Ramos (cell line): Measurements from ENCODE around the gene IFT74.

Experiments used
- in situ Hi-C: fragments of 300-500 bp; cut with MboI; formaldehyde crosslinking; loops from one replicate; pipeline ENCODE4 v1.14.3; 2022; ENCODE audit warnings: low sequenced_read_pairs; ENCODE audit not compliant: unreplicated experiment

Gene IFT74

DNA sequence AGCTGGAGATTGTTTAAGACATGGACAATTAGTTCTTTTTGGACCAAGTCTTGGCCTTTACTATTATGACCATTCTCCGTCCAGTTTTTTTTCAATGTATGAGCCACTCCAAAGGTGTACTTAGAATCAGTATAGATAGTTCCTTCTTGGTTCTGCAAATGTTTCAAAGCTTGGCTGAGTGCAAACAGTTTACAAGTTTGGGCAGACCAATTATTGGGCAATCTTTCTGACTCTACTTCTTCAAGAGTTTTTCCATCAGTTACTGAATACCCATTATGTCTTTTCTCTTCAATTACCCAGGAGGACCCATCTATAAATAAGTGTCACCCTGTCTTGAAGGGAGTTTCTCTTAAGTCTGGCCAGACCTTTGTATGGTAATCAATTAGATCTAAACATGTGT, 15.5 kb downstream of the IFT74 start:
- in situ Hi-C loops = no loop called here

GRCh38 chr9:26973989-26974388, 17.8 kb downstream of the IFT74 start:
- in situ Hi-C loops = no loop called here

DNA sequence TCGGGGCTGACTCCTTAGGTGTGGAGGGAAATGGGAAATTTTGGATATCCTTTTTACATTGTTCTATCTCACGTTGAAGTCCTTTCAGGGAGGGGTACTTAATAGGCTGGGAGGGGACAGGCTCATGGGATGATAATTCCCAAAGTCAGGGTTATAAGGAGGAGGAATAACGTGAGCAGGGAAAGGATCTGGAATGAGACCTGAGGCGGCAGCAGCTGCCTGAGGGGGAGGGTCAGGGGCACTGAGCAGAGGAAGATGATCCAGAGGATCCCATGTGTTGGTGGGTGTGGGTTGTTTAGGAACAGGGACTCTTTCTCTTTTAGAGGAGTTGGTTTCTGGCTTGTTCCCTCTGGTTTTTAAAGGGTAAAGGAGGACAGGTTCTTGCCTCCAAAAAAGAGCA, 18.7 kb downstream of the IFT74 start:
- in situ Hi-C loops = loop anchor here (25.0 kb wide), 1 partner anchor 238 kb away; no protein-coding TSS in a partner anchor

GRCh38 chr9:26975728-26976707, 19.8 kb downstream of the IFT74 start:
- in situ Hi-C loops = loop anchor here (25.0 kb wide), 1 partner anchor 239 kb away; no protein-coding TSS in a partner anchor

- in situ Hi-C loops = loop anchor here (25.0 kb wide), 1 partner anchor 246 kb away; no protein-coding TSS in a partner anchor
These were observed 27.1 kb downstream of the IFT74 start for GRCh38 chr9:26983340-26983739.

DNA sequence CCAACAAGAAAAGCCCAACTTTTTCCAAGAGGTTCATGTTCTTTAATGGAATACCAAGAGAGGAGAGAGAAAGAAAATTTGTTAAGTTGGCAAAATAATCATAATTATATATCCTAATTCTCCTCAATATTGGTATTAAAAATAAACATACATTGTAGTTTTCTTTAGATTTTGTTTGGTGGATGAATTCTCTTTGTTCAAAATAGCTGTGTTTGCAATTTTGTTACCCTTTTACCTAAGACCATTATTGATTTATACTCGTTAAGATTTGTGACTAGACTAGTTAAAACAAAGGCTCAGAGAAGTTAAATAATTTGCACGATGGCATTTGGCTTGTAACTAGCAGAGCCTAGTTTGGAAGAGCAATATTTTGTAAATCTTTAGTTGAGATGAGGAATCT, 39.6 kb downstream of the IFT74 start:
- in situ Hi-C loops = loop anchor here (25.0 kb wide), 1 partner anchor 259 kb away; no protein-coding TSS in a partner anchor

DNA sequence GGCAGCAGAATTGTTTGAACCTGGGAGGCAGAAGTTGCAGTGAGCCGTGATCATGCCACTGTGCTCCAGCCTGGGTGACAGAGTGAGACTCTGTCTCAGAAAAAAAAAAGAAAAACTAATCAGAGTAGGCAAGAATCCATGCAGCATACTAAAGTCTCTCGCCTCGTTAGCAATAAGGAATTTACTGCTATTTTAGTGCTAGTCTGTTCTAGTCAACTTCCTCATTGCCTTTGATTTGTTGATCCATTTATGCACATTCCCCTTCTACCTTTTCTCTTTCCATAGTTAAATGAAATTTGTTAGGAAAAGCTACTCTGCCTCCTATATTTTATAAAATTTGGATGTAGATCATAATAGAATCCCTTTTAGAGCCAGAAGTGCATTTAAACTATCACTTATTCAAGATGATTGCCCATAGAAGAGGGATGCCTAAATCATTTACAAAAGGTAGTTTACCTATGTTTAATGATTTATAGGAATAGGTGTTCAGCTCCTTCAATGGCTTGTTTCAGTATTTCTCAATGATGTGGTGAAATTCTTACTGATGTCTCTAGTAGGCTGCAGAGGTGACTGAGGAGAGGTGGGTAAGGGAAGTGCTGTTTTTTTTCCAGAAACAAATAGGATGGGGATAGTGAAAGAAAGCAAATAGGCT, 47.3 kb downstream of the IFT74 start:
- in situ Hi-C loops = no loop called here

DNA sequence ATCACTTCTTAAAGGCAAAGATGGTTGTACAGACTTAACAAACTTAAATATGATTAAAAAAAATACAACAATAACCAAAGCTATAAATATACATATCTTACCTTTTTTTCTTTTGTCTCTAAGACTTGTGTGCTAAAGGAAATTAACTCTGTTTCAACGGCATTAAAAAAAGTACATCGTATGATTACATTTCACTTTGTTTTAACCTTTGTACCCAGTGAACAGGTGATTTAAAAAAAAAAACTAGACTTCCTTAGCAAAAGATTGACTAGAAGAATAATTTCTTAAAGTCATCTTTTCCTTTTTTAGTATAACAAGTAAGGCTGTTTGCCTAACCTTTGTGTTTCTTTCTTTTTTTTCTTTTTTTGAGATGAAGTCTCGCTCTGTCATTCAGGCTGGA, 49.3 kb downstream of the IFT74 start, which contains the start of gene LRRC19:
LRRC19 (minus strand) TSS at position 182 of the 400 bp plus-strand sequence. CDS start 5,978 bp downstream, outside the sequence.
- in situ Hi-C loops = no loop called here

DNA sequence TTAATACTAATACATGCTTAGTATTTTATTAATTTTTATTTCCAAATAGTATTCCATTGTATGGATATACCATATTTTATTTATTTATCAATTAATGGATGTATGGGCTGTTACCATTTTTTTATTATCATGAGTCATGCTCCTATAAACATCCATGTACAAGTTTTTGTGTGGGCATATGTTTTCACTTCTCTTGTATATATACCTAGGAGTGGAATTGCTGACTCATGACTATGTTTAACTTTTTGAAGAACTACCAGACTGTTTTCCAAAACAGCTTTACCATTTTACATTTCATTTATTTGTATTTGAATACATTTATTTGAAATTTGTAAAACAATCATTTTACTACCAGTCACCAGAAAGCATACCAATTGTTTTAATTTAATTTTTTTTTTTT, 63.4 kb downstream of the IFT74 start:
- in situ Hi-C loops = no loop called here

- in situ Hi-C loops = no loop called here
These were observed 66.7 kb downstream of the IFT74 start for GRCh38 chr9:27022920-27023319.

DNA sequence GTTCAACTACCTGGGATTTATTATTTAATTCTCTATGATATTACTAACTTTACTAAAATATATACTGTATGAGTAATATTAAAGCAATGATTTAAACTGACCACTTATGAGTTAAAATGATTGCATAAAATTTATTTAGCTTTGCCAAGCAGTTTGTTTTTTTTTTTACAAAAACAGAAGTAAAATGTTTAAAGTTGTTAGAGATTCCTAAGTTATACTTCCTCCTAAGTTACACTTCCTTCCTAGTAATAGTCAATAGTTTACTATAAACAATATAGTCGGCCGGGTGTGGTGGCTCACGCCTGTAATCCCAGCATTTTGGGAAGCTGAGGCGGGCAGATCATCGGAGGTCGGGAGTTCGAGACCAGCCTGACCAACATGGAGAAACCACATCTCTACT, 73.0 kb downstream of the IFT74 start:
- in situ Hi-C loops = loop anchor here (25.0 kb wide), 1 partner anchor 258 kb away; the partner anchor contains the start of gene EQTN

DNA sequence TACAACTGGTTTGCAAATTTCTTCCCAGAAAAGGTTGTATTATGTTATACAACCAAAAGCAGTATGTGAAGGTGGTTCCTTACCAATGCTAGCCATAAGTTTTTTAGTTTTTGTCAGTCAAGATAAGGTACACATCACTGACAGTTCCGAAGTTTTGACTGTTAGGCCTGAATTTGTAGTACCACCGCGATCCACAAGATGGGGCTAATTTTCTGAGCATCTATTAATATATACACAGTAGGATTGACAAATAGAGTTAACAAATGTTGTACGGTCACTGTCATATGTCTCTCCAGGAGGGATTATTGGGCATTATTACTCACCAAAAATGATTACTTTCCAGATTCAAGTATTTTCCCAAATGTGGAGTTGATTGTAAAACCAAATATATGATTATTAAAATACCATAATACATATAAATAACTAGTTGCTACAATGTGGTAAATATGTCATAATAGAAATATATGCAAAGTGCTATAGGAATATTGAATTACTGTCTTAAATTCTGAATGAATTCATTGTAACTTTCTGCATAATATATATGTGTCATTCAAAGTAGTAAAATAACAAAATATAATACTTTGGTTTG, 77.7 kb downstream of the IFT74 start:
- in situ Hi-C loops = loop anchor here (25.0 kb wide), 1 partner anchor 253 kb away; the partner anchor contains the start of gene EQTN

GRCh38 chr9:27037499-27037898, 81.3 kb downstream of the IFT74 start:
- in situ Hi-C loops = loop anchor here (25.0 kb wide), 1 partner anchor 250 kb away; the partner anchor contains the start of gene EQTN

DNA sequence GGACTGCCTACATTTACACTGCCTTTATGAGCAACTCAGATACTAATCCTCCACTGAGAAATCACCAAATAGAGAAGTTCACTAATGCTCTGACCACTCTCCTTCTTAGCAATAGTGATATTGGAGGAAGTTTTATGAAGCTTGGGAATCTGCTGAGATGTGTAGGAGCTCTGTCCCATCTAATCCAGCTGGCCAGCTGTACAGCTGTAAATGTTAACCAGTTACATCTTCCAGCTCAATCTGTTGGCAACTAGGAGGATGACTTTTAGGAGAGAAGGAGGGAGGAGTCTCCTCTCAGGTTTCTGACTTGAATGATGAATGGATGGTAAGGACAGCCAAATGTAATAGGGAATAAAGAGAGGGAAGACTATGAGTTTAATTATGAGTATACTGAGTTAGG, 85.5 kb downstream of the IFT74 start:
- in situ Hi-C loops = loop anchor here (25.0 kb wide), 1 partner anchor 246 kb away; the partner anchor contains the start of gene EQTN

GRCh38 chr9:27042476-27042875, 86.3 kb downstream of the IFT74 start:
- in situ Hi-C loops = loop anchor here (25.0 kb wide), 1 partner anchor 245 kb away; the partner anchor contains the start of gene EQTN

DNA sequence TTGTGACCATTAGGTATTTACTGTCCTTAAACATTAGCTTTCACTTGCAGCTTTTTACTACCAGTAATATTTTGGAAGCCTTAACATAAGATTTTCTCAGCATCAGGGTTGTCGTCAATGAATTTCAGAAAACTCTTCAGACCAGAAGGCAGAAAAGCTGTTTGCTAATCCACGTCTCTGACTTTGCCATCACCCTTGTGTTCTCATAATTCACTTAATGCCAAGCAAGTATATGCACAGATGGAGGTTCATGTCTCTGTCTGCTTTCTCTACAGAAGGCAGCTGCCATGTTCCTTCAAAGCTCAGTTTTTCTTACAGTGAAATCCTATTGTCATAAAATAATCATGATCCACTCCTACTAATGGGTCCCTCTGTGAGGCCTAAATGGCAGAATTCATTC, 87.0 kb downstream of the IFT74 start:
- in situ Hi-C loops = loop anchor here (25.0 kb wide), 1 partner anchor 244 kb away; the partner anchor contains the start of gene EQTN

- in situ Hi-C loops = loop anchor here (25.0 kb wide), 1 partner anchor 240 kb away; the partner anchor contains the start of gene EQTN
These were observed 90.9 kb downstream of the IFT74 start for GRCh38 chr9:27047136-27047535.

GRCh38 chr9:27053369-27054022, 97.3 kb downstream of the IFT74 start:
- in situ Hi-C loops = no loop called here

DNA sequence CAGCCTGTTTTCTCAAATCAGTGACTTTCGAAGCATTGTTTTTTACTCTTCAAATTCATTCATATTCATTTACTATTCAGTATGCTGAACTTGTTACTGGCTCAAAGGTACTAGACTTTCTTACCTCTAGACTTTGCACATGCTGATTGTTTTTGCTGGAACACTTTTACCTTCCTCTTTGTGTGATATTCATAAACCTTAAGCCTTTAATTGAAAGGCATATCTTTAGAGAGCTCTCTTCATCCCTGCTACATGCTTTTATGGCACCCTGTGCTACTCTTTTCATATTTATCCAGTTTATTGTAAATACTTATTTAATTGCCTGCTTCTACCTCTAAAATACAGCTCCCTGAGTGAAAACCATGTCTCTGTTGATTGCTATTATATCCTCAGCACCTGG, 97.9 kb downstream of the IFT74 start:
- in situ Hi-C loops = no loop called here

- in situ Hi-C loops = no loop called here
These were observed 98.6 kb downstream of the IFT74 start for GRCh38 chr9:27054841-27055240.
